Aorta (tissue), 5 donors: ENCODE measurements around the gene WASF3. TPM values are rescaled to one million over a fixed set of nuclear protein-coding genes. Genes with fewer than 3 reads are reported as not detected.
A peak's percentile ranks its signal among the peaks of the same experiment; 100 is the strongest.
"Not testable (repeated sequence)": the region's sequence is repeated elsewhere in the genome, so short reads cannot be mapped to it uniquely, and the experiment has no call there.

Experiments used
- ATAC-seq: fragments of 200-7000 bp; cut with Tn5 transposase; one replicate; pipeline ENCODE4 v1.9.1; 2022; ENCODE audit warnings: moderate library complexity; ENCODE audit not compliant: low FRiP score
- DNase-seq, 2 donors: peaks; one replicate each; pipeline ENCODE4 v3.0.0-alpha.2; 2020
- H3K27ac ChIP-seq, 2 donors: one replicate each; pipeline ENCODE4 v1.5.1; 2013; ENCODE audit warnings: low read length in 2 of 2, mild to moderate bottlenecking in 2 of 2, moderate library complexity in 2 of 2, control low read depth in 1 of 2, inconsistent platforms in 1 of 2, low read depth in 1 of 2
- H3K27me3 ChIP-seq, 2 donors: one replicate each; pipeline ENCODE4 v1.6.1; 2013; ENCODE audit warnings: control low read depth in 1 of 2, low read length in 1 of 2, mild to moderate bottlenecking in 1 of 2, moderate library complexity in 1 of 2; ENCODE audit not compliant: insufficient read depth in 2 of 2, control insufficient read depth in 1 of 2
- H3K36me3 ChIP-seq, 2 donors: one replicate each; pipeline ENCODE4 v1.6.1; 2013; ENCODE audit warnings: control low read depth in 1 of 2, low read length in 1 of 2, mild to moderate bottlenecking in 1 of 2; ENCODE audit not compliant: insufficient read depth in 2 of 2, control insufficient read depth in 1 of 2
- H3K4me1 ChIP-seq, 2 donors: one replicate each; pipeline ENCODE4 v1.6.1; 2013; ENCODE audit warnings: low read length in 2 of 2, control low read depth in 1 of 2, mild to moderate bottlenecking in 1 of 2, moderate library complexity in 1 of 2; ENCODE audit not compliant: insufficient read depth in 2 of 2, control insufficient read depth in 1 of 2
- H3K4me3 ChIP-seq, 2 donors: one replicate each; pipeline ENCODE4 v1.5.1; 2013; ENCODE audit warnings: low read length in 2 of 2, control low read depth in 1 of 2, mild to moderate bottlenecking in 1 of 2
- H3K9me3 ChIP-seq: one replicate; pipeline ENCODE4 v1.6.1; 2013; ENCODE audit warnings: mild to moderate bottlenecking, low read length; ENCODE audit not compliant: control insufficient read depth
- WGBS, 2 donors: extraction: QIAGEN DNeasy Blood & Tissue Kit; methylation state at CpG; one replicate each; pipeline ENCODE4 v1.1.7; 2013; 5-methylcytosine and 5-hydroxymethylcytosine counted together
- intact Hi-C, 2 donors: fragments of 100-400 bp; cut with DNase I; formaldehyde crosslinking; loops; one replicate each; pipeline versions ENCODE4 v1.14.2 to v1.15.0; 2022
- polyA plus RNA-seq, 2 donors: library from polyadenylated mRNA; stranded (reverse); fragments of 200-250 nt; gene quantifications; one replicate each; pipeline ENCODE4 v1.2.3, GENCODE V29; 2013
- total RNA-seq, 2 donors: library from RNA; stranded (reverse); fragmentation: NEBNext Ultra II Directional; extraction: Animal tissue kit (Norgen Biotek cat#: 25700); gene quantifications; one replicate each; pipeline ENCODE4 v1.2.1, GENCODE V29; 2021
- donor health status: healthy with polysubstance abuse.
- donor health status: Bipolar disorder and iron deficiency.
- donor health status: DM: no; HTN: no; CAD: no.
- donor health status: DM: no; HTN: no; CAD: no.
- donor health status: DM: yes; HTN: yes; CAD: no.

WASF3 gene
- total and polyA plus RNA-seq, 4 donors, result 5.4 to 27.1 (median 17.6) TPM

DNA sequence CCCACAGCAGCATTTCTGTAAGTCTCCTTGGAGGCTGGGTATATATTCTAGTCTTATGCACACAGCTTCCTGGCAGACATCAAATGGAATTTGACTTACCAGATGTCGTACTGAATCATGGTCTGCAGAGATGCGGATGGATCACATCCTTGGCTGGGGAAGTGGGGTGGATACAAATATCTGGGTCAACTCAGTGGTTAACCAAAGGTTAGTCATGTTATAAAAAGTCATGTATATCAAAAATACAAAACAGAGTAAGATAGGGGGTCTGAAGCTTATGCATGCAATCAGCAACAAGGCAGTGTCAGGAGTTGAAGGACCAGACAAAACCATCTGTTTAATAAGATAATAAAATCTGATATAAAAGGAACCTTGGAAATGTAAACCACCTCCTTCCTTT, 61.9 kb downstream of the WASF3 start:
- 90 to 93% methylated on average over 2 of the region's 2 CpGs for WGBS, 2 donors
- ATAC-seq (no peak), DNase-seq (no peak)
- Histone ChIP-seq H3K4me1 (no peaks in the 10 kb centered on the region), H3K36me3 (peaks cover 3% of the 10 kb centered on the region in 2 donors), H3K27ac (no peak overlapping the region), H3K27me3 (no peaks in the 10 kb centered on the region), H3K4me3 (no peak overlapping the region), H3K9me3 (peaks cover 3% of the 10 kb centered on the region)
- intact Hi-C loops, result no loop called here

DNA sequence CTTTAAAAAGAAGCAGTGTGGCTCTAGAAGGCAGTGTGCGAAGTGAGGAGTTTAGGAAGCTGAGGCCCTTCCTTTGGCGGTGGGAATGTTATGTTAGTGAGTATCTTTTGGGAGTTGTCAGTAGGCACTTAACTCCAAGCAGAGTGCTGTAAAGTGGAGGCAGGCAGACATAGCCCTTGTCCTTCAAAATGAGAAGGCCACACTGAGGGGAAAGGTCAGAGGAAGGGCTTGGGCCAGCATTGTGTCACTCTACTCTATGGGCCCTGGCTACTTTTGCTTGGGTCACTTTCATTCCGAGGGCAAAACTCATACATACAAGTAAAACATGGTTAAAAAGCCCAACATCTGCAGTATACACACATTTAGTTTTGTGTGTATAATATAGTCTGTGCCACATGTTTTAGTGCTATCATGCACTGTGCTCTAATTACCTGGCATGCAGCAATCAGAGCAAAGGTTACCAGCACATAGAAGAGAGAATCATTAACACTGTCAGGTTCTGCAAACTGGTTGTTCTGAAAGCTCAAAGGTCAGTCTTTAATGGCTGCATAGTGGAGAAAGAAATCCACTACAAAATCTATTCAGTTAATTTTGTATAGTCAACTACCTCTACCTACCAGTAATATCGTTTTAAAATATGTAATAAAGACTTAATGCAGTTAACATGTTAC, 64.4 kb downstream of the WASF3 start:
- no peak for DNase-seq
- no peak overlapping the region for H3K4me3 ChIP-seq
- peaks cover 3% of the 10 kb centered on the region in 2 donors for H3K36me3 ChIP-seq
- intact Hi-C loops, result no loop called here
- H3K27me3 ChIP-seq, result no peaks in the 10 kb centered on the region
- no peaks in the 10 kb centered on the region for H3K4me1 ChIP-seq
- 80 to 86% methylated on average over 4 of the region's 4 CpGs for WGBS, 2 donors
- H3K9me3 ChIP-seq, result peaks cover 4% of the 10 kb centered on the region
- ATAC-seq, result no peak
- no peak overlapping the region for H3K27ac ChIP-seq

DNA sequence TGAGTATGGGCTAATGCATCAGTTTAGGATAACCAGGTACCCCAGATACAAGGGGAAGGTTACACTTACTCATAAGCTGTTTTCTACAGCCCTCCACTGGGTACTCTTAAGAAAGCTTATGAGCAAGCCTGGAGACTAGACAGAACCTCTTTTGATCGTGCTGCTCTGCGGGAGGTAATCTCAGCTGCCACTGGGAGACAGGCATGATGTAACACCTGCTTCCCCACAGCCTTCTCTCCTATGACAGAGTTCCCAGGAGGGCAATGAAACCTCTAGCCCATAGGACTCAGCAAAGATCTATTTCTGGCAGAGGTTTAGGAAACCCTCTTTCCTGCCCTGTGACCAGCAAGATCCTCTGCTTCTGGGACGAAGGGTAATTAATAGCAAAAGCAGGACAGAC, 65.6 kb downstream of the WASF3 start:
- Histone ChIP-seq H3K4me3 (no peak overlapping the region), H3K27ac (no peak overlapping the region), H3K36me3 (peaks cover 3% of the 10 kb centered on the region in 2 donors), H3K27me3 (no peaks in the 10 kb centered on the region), H3K4me1 (no peaks in the 10 kb centered on the region), H3K9me3 (peaks cover 4% of the 10 kb centered on the region)
- intact Hi-C loops, result no loop called here
- DNase-seq (no peak), ATAC-seq (no peak)
- WGBS, 2 donors, result 78 to 96% methylated on average over 3 of the region's 3 CpGs

DNA sequence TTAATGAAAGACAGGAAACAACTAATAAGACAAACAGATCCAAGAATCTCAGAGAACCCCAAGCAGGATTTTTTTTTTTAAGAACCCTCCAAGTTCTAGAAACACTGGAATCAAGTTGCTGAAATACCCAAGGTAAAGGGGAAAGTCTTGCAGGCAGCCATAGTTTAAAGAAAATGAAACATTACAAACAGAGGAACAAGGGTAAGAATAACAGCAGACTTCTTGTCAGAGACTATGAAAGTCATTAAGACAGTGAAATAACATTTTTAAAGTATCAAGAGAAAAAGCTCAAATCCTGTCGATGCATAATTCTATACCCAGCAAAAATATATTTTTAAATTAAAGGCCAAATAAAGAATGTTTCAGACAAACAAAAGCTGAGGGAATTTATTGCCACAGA, 67.1 kb downstream of the WASF3 start:
- intact Hi-C loops, result no loop called here
- Histone ChIP-seq H3K27ac (no peak overlapping the region), H3K4me3 (no peak overlapping the region), H3K9me3 (peaks cover 4% of the 10 kb centered on the region), H3K36me3 (peaks cover 3 to 6% of the 10 kb centered on the region in 2 donors), H3K4me1 (no peaks in the 10 kb centered on the region), H3K27me3 (no peaks in the 10 kb centered on the region)
- WGBS, 2 donors, result 93 to 96% methylated on average over 1 of the region's 1 CpG
- ATAC-seq (no peak), DNase-seq (no peak)

DNA sequence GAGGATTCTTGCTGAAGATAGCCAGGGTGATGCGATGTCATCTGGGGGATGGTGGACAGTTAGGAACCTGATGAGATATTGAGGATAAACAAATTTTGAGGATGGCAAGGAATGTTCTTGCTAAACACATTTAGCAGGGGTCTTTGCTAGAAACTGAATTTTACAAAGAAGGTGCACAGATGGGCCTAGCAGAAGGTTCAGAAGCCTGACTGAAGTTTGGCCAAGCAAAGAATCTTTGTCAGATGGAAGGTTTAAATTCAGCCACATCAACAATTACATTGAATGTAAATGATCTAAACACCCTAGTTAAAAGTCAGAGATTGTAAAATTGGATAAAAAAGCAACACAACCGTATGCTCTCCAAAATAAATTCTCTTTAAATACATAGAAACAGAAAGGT, 68.8 kb downstream of the WASF3 start:
- Histone ChIP-seq H3K4me3 (no peak overlapping the region), H3K27ac (no peak overlapping the region), H3K4me1 (no peaks in the 10 kb centered on the region), H3K27me3 (no peaks in the 10 kb centered on the region), H3K36me3 (peaks cover 0 to 6% of the 10 kb centered on the region in 2 donors), H3K9me3 (peaks cover 4% of the 10 kb centered on the region)
- DNase-seq (no peak), ATAC-seq (no peak)
- intact Hi-C loops, result no loop called here
- WGBS, 2 donors, result 95 to 96% methylated on average over 2 of the region's 2 CpGs

DNA sequence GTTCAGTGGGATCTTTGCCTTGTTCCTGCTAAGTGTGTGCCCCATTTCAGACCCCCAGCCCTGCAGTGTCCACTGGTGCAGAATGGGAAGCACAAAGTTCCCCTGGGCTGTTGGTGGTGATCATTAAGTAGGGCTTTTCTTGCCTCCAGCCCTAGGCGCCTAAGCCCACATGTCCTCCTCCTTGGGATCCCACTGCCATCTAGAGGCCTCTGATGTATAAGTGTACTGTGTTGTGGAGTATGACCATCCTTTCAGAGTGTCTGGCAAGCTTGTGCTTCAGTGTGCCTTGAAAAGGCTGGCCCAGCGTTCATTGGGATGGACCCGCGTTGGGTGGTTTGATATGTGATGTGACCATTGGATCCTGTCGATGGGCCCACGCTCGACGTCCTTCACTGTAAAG, 71.2 kb downstream of the WASF3 start:
- DNase-seq (no peak), ATAC-seq (peak; percentile 56)
- Histone ChIP-seq H3K4me3 (no peak overlapping the region), H3K9me3 (peaks cover 1% of the 10 kb centered on the region), H3K36me3 (peaks cover 0 to 2% of the 10 kb centered on the region in 2 donors), H3K4me1 (no peaks in the 10 kb centered on the region), H3K27me3 (no peaks in the 10 kb centered on the region), H3K27ac (no peak overlapping the region)
- intact Hi-C loops, result no loop called here
- WGBS, 2 donors, result 95 to 96% methylated on average over 8 of the region's 8 CpGs

DNA sequence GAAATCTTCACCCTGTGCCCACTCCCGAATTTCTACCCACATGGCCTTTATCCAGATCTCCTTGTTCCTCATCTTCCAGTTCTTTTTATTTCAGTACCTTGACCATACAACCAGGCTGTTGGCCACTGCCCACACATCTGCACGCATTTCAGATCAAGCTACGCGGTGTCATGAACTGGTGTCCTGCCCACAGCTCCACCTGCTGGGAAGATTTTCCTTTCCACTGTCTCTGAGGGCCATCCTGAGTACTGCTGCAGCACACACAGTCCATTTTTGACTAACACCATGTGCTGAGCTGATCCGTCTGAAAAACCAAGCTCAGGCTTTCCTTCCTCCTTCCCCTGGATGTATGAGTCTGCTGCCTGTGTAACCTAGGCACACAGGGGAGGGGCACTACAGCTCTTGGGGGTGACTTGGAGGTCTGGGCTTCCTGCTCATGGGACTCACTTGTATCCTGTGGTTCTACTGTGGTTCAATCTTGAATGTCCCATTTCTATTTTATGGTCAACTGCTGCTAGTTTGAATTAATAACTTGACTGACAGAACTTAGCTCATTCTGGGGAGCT, 71.9 kb downstream of the WASF3 start:
- H3K27ac ChIP-seq, result no peak overlapping the region
- no peak for ATAC-seq
- no peak overlapping the region for H3K4me3 ChIP-seq
- peaks cover 0 to 2% of the 10 kb centered on the region in 2 donors for H3K36me3 ChIP-seq
- WGBS, 2 donors, result 85 to 92% methylated on average over 5 of the region's 5 CpGs
- DNase-seq, result no peak
- no peaks in the 10 kb centered on the region for H3K4me1 ChIP-seq
- no peaks in the 10 kb centered on the region for H3K27me3 ChIP-seq
- intact Hi-C loops, result no loop called here
- peaks cover 1% of the 10 kb centered on the region for H3K9me3 ChIP-seq

DNA sequence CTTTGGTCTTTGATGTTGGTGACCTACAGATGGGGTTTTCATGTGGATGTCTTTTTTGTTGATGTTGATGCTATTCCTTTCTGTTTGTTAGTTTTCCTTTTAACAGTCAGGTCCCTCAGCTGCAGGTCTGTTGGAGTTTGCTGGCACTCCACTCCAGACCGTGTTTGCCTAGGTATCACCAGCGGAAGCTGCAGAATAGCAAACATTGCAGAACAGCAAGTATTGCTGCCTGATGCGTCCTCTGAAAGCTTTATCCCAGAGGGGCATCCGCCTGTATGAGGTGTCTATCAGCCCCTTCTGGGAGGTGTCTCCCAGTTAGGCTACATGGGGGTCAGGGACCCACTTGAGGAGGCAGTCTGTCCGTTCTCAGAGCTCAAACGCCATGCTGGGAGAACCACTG, 78.2 kb downstream of the WASF3 start:
- H3K27ac ChIP-seq, H3K27me3 ChIP-seq, DNase-seq, H3K4me1 ChIP-seq, H3K9me3 ChIP-seq, intact Hi-C loops, ATAC-seq, H3K36me3 ChIP-seq, H3K4me3 ChIP-seq: not testable (repeated sequence)
- WGBS, 2 donors, result 96 to 98% methylated on average over 6 of the region's 6 CpGs

DNA sequence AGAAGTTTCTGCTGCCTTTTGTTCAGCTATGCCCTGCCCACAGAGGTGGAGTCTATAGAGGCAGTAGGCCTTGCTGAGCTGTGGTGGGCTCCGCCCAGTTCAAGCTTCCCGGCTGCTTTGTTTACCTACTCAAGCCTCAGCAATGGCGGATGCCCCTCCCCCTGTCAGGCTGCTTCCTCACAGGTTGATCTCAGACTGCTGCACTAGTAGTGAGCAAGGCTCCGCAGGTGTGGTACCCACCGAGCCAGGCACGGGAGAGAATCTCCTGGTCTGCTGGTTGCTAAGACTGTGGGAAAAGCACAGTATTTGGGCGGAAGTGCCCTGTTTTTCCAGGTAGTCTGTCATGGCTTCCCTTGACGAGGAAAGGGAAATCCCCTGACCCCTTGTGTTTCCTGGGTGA, 78.6 kb downstream of the WASF3 start:
- H3K4me1 ChIP-seq, ATAC-seq: not testable (repeated sequence)
- 77 to 85% methylated on average over 8 of the region's 8 CpGs for WGBS, 2 donors

More for the DNA sequence above, 78.6 kb downstream of the WASF3 start:
- H3K27ac ChIP-seq, H3K36me3 ChIP-seq, DNase-seq, H3K9me3 ChIP-seq, H3K27me3 ChIP-seq, intact Hi-C loops, H3K4me3 ChIP-seq: not testable (repeated sequence)
